T47D (cell line): ENCODE data around the gene MLKL.
"Not testable (repeated sequence)": the region's sequence is repeated elsewhere in the genome, so short reads cannot be mapped to it uniquely, and the experiment has no call there.

Experiments used
- DNase-seq, 2 experiments: peaks; one replicate each; pipeline versions ENCODE4 v3.0.0 to v3.0.0-alpha.2; 2011 to 2012; ENCODE audit warnings: low read depth in 1 of 2, low spot score in 1 of 2
- JUND ChIP-seq: IDR thresholded peaks from 2 replicates; pipeline ENCODE4 v1.6.1; 2012; ENCODE audit warnings: low read depth
- in situ Hi-C: cut with HindIII; loops from 2 replicates; pipeline ENCODE4 v1.10.0; 2016; ENCODE audit warnings: low sequenced_read_pairs, low pct_unique_long_range_greater_than_20kb

Gene MLKL

GRCh38 chr16:74667255-74667700, 33.4 kb downstream of the MLKL start:
- in situ Hi-C loops, result no loop called here
- DNase-seq, result peak in 1 of 2 experiments; percentile 45

GRCh38 chr16:74666425-74667254, 34.0 kb downstream of the MLKL start, which contains the start of gene RFWD3:
RFWD3 (minus strand) TSS chr16:74666877; CDS start chr16:74661449, 5,428 bp downstream.
- DNase-seq, result peak; percentile 99 to 100
- in situ Hi-C loops, result no loop called here
- TF ChIP-seq JUND, result no peak

More at GRCh38 chr16:74667255-74667700, 33.4 kb downstream of the MLKL start:
- TF ChIP-seq JUND, result no peak

- in situ Hi-C loops, result no loop called here
- no peak for TF ChIP-seq JUND
- DNase-seq, result no peak
These were observed 34.6 kb downstream of the MLKL start for GRCh38 chr16:74666010-74666421.

GRCh38 chr16:74661064-74661463, 39.6 kb downstream of the MLKL start:
- in situ Hi-C loops, result no loop called here
- no peak for DNase-seq
- TF ChIP-seq JUND, result no peak

GRCh38 chr16:74660383-74660782, 40.3 kb downstream of the MLKL start:
- in situ Hi-C loops, result no loop called here
- DNase-seq, result no peak
- no peak for TF ChIP-seq JUND

GRCh38 chr16:74659041-74659440, 41.6 kb downstream of the MLKL start:
- no peak for DNase-seq
- TF ChIP-seq JUND, result no peak
- in situ Hi-C loops, result no loop called here

- TF ChIP-seq JUND, result no peak
- no peak for DNase-seq
- in situ Hi-C loops, result no loop called here
These were observed 42.6 kb downstream of the MLKL start for GRCh38 chr16:74657870-74658642.

- no peak for TF ChIP-seq JUND
- in situ Hi-C loops, result no loop called here
- no peak for DNase-seq
These were observed 46.1 kb downstream of the MLKL start for GRCh38 chr16:74654536-74655050.

- DNase-seq, in situ Hi-C loops: not testable (repeated sequence)
These were observed 47.8 kb downstream of the MLKL start for GRCh38 chr16:74652883-74653282.

GRCh38 chr16:74652249-74652648, 48.4 kb downstream of the MLKL start:
- in situ Hi-C loops, result no loop called here
- no peak for DNase-seq
- TF ChIP-seq JUND, result no peak

- TF ChIP-seq JUND, result no peak
- in situ Hi-C loops, result no loop called here
- DNase-seq, result no peak
These were observed 48.8 kb downstream of the MLKL start for GRCh38 chr16:74651841-74652240.

- in situ Hi-C loops, result no loop called here
- no peak for DNase-seq
- no peak for TF ChIP-seq JUND
These were observed 49.6 kb downstream of the MLKL start for GRCh38 chr16:74650966-74651567.
